Measurements from ENCODE around the gene RAB42. TPM values are rescaled to one million over a fixed set of nuclear protein-coding genes. Genes with fewer than 3 reads are reported as not detected.

RAB42 gene
- total RNA-seq, 1 donor from 2014 or later, result 18.3 TPM

DNA sequence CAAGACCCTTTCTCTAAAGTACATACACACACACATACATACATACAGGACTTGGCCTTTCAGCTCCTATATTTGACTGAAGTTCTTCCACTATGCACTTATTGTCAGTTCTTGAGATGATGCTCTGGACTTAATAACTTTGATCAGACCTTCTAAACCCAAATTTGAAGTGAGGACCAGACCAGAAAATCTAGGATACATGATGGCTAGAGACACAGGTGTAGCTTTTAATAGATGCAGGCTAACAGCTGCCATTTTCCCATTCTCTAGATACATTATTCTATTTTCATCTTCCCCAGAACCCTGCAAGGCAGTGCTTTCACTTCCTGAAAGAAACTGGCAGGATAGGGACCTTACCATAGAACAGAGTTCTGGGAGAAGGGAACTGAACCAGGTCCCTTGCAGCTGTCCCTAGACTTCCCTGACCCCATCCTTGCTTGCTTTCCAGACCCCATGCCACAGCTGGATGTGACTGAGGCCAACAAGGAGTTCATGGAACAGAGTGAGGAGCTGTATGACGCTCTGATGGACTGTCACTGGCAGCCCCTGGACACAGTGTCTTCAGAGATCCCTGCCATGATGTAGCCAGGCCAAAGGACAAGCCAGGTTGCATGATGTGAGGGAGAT lies 14.9 kb upstream of the RAB42 start:
- H3K4me3 ChIP-seq (ENCODE audit: low read depth, low read length), result no peak overlapping the region
- no peak for DNase-seq (ENCODE audit: low read depth)
- TF ChIP-seq, protein P1, sequence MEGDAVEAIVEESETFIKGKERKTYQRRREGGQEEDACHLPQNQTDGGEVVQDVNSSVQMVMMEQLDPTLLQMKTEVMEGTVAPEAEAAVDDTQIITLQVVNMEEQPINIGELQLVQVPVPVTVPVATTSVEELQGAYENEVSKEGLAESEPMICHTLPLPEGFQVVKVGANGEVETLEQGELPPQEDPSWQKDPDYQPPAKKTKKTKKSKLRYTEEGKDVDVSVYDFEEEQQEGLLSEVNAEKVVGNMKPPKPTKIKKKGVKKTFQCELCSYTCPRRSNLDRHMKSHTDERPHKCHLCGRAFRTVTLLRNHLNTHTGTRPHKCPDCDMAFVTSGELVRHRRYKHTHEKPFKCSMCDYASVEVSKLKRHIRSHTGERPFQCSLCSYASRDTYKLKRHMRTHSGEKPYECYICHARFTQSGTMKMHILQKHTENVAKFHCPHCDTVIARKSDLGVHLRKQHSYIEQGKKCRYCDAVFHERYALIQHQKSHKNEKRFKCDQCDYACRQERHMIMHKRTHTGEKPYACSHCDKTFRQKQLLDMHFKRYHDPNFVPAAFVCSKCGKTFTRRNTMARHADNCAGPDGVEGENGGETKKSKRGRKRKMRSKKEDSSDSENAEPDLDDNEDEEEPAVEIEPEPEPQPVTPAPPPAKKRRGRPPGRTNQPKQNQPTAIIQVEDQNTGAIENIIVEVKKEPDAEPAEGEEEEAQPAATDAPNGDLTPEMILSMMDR (conservative IDR thresholded peaks at IDR 0.05; ENCODE audit: low read depth, low read length), result no peak

DNA sequence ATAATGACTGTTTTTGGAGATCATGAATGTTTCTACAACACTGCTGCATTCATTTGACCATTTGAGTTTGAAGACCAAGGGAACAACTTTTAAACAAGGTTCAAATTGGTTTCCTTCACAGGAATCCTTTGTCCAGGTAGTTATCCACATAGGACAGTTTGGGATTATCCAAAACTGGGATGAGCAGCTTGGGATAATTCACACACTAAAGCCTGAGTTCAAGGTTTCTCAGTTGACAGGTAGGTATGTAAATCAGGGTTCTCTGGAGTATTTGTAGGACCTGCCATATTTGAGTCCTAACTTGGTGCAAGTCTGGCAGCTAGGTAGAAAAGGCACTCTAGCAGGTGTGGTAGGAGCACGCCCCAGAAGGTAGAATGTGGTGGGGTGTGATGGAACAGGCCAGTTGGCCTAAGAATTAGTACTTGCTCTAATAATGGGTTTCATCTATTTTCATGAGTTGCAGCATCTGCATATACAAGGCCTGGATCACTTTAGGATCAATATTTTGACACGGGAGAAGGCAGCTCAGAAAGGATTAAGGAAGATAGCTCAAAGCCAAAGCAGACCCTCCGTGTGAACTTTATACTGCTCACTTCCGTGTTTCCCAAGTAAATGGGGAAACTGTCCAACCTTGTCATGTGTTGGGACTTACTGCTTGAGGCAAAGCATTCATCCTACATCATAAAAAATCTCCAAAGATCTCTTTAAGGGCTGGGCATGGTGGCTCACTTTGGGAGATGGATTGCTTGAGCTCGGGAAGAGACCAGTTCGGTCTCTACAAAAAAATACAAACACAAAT lies 14.1 kb upstream of the RAB42 start:
- H3K4me3 ChIP-seq (ENCODE audit: low read depth, low read length), result no peak overlapping the region
- TF ChIP-seq, protein P1 (conservative IDR thresholded peaks at IDR 0.05; ENCODE audit: low read depth, low read length), result no peak
- DNase-seq (ENCODE audit: low read depth), result no peak

DNA sequence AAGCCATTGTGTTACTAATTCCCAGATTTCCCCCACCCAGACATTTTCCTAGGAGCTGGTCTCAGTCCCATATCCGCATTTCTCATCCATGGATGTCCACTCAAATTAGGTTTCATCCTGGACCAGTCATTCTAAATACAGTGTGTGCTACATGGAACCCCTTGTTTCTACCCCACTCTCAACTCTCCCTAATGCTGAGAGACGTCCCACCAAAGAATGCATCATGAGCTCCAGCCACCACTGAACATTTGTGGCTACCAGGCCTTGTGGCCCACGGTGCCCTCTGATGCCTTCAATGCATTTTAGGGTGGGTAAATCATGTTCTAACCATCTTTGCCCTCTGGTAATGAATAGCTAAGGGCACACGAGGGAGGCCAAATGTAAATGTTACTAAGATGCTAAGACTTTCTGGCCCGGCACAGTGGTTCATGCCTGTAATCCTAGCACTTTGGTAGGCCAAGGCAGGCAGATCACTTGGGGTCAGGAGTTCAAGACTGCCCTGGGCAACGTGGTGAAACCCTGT lies 13.3 kb upstream of the RAB42 start:
- DNase-seq (ENCODE audit: low read depth), result no peak
- TF ChIP-seq, protein P1 (conservative IDR thresholded peaks at IDR 0.05; ENCODE audit: low read depth, low read length), result no peak
- H3K4me3 ChIP-seq (ENCODE audit: low read depth, low read length), result peak overlapping the region; percentile 97

DNA sequence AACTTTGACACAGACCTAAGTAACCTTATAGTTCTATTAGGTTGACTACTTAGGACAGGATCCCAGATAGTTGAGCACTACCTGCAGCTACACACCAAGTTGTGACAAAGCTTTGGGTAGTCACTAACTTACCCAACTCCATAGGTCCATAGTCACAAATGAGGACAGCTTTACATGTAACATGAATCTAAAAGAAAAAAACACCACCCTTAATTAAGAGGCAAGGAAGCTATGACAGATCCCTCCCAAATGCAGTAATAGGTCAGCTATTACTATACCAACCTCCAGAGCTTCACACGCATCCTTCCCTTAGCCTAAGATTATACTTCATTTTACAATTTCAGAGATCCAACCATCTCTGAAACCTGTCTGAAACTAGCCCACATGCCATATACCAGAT lies 12.7 kb upstream of the RAB42 start:
- TF ChIP-seq, protein P1 (conservative IDR thresholded peaks at IDR 0.05; ENCODE audit: low read depth, low read length), result no peak
- DNase-seq (ENCODE audit: low read depth), result no peak
- H3K4me3 ChIP-seq (ENCODE audit: low read depth, low read length), result peak overlapping the region; percentile 97

DNA sequence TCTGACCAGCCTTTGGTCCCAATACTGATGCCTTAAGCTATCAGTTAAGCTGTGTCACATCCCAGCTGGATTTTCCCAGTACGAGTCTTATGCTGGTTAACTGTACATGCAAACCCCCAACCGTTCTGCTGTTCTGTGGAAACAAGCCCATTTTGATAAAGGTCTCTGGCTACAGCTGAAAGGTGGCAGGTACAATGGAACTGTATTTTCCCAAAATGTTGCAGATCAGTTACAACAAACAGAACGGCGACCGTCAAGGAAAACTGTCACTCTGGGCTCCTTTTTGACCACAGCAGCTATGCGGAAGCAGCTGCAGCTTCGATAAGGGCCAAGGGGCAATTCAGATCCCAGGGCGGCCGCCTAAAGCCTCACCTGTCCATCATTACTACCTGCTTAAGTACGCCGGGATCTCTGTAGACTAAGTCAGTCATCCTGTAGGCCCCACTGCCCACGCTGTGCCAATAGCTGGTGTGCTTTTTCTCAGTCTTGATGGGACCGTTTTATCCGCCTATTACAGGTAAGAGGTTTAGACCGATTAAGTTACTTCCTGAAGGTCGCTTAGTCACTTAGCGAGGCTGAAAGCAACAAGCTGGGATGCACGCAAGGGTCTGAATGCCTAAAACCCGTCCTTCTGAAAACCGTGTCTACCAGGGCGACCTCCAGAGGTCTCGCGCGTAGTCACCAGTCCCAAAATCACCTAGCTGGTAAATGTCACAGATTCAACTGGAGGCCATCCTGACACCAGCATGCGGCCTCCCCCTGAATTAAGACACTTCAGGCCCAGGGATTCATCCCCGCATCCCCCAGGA lies 11.1 kb upstream of the RAB42 start:
- TF ChIP-seq, protein P1 (conservative IDR thresholded peaks at IDR 0.05; ENCODE audit: low read depth, low read length), result no peak
- peak overlapping the region; percentile 97 for H3K4me3 ChIP-seq (ENCODE audit: low read depth, low read length)
- DNase-seq (ENCODE audit: low read depth), result no peak

DNA sequence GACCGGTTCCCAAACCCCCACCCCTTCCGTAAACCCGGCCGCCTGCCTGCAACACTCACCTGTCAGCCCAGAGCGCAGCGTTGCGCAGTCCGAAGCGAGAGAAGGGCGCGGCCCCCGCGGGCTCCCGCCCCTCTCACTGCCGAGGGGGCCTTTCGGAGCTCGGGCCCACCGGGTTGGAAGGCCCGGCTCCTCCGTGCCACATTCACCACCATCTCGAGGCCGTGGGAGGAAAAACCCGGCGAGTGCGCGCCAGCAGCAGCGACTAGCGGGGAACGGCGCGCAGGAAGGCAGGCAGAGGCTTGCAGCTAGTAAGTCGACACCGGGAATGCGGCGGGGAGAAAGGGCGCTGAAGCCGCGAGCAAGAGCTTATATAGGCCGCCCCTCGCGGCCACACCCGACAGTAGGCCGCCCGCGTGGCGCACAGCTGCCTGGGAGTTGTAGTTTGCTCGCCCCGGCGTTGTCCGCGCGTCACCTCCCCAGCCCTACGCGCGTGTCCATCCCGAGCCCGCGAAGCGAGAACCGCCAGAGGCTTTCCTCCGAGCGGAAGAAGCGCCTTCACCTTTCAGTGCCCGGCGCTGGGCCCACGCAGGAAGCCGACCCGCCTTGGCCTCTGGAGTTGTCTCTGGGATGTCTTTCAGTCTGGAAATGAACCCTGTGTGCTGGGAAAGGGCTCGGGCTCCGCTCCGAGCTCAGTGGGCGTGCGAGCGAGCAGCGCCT lies 10.4 kb upstream of the RAB42 start:
- TF ChIP-seq, protein P1 (conservative IDR thresholded peaks at IDR 0.05; ENCODE audit: low read depth, low read length), result peak; percentile 4
- DNase-seq (ENCODE audit: low read depth), result peak; percentile 41
- peak overlapping the region; percentile 97 for H3K4me3 ChIP-seq (ENCODE audit: low read depth, low read length)

Data from epithelial cell of proximal tubule (primary cell).